Measurements from ENCODE around the gene PRRX2.
"Not testable (repeated sequence)": the region's sequence is repeated elsewhere in the genome, so short reads cannot be mapped to it uniquely, and the experiment has no call there.

The PRRX2 gene

DNA sequence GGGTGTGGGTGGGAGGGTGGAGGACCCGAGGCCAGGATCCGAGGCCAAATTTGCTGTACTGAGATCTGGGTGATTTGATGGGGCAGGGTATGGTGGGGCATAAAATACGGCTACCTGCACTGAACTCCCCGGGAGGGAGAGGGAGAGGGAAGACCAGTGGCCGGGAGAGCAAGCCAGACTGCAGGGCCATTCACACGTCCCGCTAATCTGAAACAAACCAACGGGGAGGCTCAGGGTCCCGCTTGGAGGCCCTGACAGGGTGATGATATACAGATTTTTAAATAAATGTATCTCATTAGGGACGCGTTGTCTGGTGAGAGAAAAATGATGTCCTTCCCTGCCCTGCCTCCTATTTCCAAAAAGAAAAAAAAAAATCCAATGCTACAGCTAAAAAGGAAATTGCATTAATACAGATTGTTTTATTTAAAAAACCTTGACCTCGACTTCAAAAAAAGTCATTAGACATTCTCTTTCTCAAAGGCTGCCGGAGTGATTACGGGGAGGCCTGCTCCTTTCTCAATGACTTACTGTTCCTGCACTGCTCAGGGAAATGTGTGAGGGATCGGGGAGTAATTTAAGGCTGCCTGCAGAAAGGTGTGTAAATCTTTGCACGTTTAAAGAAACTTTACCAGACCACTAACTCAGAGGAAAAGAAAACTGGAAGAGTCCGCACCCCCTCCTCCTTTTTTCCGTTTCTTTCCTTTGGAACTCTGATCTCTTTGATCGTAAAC lies 11.5 kb upstream of the PRRX2 start:
- no peak for DNase-seq (ENCODE audit: low read depth in 2 of 3, low spot score in 2 of 3)

DNA sequence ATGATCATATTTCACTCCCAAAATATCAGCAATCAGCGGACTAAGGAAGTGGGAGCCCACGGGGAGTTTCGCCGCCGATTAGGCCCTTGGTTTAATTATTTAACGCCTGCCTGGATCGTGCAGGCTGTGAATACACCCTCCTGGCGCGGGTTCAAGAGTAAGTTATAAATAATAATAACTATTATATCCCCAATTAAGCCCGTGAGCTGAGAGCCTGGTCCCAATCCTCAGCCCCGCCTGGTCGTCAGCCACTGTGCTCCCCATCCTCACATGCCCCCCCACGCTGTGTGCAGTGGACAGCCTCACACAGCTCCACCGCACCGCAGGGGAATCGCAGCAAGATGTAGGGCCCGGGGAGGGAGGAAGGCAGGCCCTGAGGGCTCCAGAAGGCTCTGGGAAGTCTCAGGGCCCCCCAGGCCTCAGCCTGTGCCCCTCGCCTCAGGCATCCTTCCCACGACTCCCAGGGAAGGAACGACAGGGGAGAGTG lies 10.8 kb upstream of the PRRX2 start:
- no peak for DNase-seq (ENCODE audit: low read depth in 2 of 3, low spot score in 2 of 3)

DNA sequence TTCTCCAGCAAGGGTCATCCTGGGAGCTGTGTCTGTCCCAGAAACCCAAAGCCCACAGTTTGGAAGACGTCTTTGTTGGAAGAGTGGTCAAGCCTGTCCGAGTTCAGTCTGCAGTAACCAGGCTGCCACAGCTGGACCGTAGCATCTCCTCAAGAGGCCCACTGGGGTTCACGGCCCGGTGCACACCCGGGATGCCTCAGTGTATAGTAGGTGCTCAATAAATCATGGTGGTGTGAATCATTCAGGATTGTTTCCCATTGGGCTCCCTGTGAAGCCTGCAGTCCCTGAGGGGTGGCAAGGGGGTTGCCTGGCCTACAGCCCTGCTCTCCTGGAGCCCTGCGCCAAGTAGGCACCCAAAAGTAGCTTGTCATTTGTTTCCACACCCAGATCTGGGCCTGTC lies 10.3 kb upstream of the PRRX2 start:
- DNase-seq (ENCODE audit: low read depth in 2 of 3, low spot score in 2 of 3) = no peak

DNA sequence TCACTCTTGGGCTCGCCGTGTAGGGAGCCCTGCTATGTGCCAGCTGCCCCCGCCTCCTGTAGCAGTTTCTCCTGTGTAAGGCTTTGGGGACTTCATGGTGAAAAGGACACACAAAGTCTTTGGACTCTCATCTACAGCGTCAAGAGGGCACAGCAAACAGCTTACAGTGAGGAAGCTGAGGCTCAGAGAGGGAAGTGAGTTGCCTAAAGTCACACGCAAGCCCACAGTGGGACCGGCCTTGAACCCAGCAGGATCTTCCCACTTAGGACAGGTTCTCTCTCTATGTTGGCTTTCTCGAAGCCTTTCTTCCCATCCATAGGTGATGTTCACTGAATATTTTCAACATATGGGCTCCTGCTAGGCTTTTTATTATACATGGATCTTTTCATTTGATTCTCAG lies 9.8 kb upstream of the PRRX2 start:
- no peak for DNase-seq (ENCODE audit: low read depth in 2 of 3, low spot score in 2 of 3)

DNA sequence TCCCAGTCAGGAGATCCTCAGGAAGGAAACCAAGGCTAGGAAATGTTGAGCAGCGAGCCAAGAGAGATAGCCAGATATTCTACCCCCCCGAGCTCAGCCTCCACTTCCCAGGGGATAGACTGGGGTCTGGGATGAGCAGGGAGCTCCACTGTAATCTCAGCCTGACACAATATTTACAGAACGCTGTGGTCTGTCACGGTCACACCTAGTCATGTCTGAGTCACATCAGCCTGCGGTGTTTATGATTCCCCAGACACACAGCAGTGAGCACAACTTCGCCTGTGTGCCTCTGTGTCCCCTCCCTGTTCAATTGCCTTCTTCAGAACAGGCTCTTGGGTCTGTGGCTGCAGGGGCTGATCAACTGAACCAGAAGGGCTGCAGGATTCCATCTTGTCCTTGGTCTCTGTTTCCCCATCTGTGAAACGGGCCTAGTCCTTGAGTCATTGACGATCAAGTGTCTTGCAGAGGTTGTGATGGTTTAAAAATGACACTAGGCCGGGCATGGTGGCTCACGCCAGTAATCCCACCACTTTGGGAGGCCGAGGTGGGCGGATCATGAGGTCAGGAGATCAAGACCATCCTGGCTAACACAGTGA lies 8.6 kb upstream of the PRRX2 start:
- DNase-seq (ENCODE audit: low read depth in 2 of 3, low spot score in 2 of 3) = no peak

DNA sequence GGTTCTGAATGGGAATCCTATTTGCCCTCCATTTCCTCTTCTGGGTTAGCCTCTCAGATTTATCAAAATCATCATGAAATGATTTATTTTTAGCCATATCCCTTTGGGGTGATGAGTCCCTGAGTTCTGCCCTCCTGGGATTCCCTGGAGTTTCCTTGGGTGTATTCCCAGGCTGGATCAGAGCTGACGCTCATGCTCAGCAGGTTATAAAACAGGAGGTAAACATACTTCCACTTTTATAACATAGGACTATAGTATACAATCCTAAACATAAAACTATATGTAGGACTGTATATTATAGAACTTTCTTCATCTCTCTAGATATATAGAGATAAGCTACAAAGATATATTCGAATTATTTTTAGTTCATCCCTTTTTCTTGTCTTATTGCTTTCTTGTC lies 4.4 kb upstream of the PRRX2 start:
- DNase-seq (ENCODE audit: low read depth in 2 of 3, low spot score in 2 of 3) = no peak

DNA sequence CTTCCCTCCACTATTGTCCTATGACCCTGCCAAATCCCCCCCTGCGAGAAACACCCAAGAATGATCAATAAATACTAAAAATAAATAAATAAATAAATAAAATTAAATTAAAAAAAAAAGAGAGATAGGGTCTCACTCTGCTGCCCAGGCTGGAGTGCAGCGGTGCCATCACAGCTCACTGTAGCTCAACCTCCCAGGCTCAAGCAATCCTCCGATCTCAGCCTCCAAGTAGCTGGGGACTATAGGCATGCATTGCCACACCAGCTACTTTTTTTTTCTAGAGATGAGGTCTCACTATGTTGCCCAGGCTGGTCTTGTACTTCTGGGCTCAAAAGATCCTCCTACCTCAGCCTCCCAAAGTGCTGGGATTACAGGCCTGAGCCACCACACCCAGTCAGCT lies 3.2 kb upstream of the PRRX2 start:
- DNase-seq (ENCODE audit: low read depth in 2 of 3, low spot score in 2 of 3) = not testable (repeated sequence)

DNA sequence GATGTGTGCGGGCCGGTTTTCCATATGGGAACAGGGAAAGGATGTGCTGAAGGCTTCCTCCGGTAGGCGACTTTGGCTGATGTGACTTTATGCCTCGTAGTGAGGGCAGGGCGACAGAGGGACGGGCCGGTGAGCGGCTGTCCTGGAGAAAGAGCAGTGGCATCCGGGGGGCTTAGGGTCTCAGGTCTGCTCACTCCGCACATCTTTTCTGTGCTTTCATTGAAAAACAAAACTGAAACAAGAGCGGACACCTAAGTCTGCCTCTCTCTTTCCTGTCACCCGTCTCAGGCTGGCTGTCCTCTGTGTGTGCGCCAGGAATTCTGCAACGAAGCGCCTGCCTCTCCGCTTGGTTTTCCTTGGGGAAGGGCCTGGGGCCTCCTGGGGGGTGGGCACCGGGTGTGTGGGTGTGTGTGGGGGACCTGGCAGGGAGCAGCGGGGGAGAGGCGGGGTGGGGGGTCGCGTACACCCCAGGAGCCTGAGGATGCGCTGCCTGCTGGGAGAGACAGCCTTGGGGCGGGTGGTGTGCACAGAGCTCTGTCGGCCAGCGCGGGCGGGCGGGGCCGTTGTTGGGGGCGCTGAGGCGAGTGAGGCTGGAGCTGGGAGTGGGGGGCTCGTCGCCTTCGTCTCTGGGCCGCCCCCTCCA lies 580 bp upstream of the PRRX2 start:
- DNase-seq (ENCODE audit: low read depth in 2 of 3, low spot score in 2 of 3) = no peak

DNA sequence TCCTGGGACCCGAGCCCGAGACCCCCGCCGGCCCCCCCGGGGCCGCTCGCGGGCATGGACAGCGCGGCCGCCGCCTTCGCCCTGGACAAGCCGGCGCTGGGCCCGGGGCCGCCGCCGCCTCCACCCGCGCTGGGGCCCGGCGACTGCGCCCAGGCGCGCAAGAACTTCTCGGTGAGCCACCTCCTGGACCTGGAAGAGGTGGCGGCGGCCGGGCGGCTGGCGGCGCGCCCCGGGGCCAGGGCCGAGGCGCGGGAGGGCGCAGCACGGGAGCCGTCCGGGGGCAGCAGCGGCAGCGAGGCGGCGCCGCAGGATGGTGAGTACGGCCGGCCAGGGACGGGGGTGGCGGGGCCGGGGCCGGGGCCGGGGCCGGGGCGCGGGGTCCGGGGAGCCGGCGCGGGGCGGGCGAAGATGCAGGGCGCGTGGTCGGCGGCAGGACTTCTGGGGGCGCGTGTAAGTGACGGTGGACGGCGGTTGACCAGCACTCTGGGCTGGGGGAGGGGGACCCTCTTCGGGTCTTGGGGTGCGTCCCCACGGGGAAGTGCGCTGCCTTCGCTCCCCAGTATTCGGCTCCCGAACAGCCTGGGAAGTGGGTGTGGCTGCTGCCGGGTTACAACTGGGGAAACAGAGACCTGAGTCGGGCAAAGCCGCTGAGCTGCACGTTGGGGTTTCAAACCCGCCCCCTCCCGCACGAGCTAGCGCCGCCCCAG lies 520 bp downstream of the PRRX2 start:
- DNase-seq (ENCODE audit: low read depth in 2 of 3, low spot score in 2 of 3) = no peak

DNA sequence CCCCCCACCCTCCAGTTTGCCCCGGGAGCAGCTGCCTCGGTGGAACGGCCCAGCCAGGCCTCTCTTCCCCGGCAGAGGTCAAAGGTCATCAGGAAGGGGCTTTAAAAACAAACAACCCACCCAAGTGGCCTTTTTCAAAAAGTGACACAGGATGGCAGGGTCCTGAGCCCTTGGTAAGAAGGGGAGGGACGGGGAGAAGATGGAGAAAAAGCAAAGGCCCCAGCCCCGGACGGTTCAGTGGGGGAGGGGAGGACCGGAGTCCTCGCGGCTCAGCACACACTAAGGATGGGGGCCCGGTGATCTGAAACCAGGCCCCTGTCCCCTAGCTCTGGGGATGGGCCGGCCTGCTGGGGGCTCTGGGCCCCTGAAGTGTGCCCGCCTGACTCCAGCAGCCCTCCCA lies 1.1 kb downstream of the PRRX2 start:
- no peak for DNase-seq (ENCODE audit: low read depth in 2 of 3, low spot score in 2 of 3)

DNA sequence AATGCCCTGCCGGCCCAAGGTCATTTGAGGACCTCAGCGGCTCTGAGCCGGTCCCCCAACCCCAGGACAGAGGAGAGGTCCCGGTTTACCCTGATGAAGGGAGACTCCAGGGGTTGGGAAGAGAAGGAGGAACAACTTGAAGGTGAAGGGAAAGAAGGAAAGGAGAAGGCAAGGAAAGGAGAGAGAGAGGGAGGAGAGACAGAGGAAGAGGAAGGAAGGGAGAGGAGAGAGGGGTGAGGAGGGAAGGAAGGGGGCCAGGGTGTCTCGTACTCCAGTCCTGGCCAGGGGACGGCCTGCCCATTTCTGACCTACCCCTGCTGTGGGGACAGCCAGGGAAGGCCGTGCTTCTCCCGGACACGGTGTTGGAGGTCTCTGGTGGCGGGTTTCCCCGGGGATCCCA lies 1.9 kb downstream of the PRRX2 start:
- DNase-seq (ENCODE audit: low read depth in 2 of 3, low spot score in 2 of 3) = no peak

DNA sequence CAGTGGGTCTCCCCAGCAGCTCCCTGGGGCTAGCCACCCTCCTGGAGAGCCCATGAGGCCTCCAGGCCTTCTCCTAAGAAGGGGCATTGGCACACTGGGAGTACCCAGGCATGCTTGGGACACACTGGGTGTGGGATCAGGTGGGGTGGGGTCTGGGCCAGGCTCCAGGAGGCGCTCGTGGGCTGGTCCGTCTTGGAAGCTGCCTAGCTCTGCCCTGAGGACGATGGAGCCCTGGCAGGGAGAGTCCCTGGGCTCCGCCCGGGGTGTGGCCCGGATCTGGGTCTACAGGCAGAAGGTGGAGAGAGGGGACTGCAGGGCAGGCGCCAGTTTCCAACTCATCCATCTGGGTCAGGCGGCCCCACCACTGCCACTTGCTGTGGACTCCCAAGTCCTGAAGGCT lies 2.4 kb downstream of the PRRX2 start:
- DNase-seq (ENCODE audit: low read depth in 2 of 3, low spot score in 2 of 3) = no peak

DNA sequence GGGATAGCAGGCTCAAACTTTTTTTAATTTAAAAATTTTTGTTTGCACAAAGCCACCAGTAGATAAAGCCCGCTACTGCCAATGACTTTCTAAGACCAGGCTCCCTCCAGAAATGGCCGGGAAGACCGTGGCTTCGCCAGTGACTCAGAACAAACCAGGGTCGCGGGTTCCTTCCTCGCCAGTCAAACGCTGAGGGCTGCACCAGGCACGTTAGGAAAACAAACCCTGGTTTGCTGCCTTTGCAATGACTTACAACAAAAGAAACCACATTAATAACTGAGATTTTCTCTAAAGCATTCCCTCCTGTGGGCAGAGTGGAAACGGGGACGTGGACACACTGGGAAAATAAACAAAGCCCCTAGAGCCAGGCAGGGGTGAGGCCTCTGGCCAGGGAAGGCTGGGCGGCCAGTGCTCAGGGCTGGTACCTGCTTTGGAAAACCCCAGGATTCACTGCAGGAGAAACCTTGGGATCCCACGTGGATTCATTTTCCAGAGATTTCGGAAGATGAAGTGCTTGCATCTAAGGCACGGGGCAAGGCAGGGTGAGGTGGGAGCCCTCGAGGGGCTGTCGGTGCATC lies 3.8 kb downstream of the PRRX2 start:
- no peak for DNase-seq (ENCODE audit: low read depth in 2 of 3, low spot score in 2 of 3)

DNA sequence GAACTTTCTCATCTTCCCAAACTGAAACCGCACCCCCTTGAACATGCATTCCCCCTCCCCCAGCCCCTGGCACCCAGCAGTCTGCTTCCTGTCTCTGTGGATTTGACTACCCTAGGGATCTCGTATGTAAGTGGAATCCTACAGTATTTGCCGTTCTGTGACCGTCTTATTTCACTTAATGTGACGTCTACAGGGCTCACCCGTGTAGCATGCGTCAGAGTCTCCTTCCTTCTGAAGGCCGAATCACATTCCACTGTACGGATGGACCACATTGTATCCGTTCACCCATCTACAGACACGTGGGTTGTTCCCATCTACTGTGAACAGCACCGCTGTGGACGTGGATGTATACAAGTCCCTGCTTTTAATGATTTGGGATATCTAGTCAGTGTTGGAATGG lies 4.5 kb downstream of the PRRX2 start:
- DNase-seq (ENCODE audit: low read depth in 2 of 3, low spot score in 2 of 3) = no peak

DNA sequence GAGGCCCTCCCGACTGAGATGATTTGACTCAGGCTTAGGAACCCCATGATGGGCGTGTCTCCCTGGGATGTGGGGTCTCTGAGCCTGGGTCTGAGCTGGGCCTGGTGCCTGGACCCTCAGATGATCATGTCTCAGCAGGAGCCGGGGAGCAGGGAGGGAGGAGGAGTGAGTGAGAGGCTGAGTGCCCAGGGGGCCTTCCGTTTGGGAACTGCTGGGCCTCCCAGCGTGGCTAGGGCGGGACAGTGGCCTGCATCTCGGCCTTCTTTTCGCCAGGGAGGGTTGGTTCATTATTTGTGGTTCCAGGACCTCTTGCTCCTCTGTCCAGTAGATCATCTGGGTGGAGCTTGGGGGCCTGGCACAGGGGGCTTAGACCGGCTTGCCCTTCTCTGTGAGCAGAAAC lies 5.6 kb downstream of the PRRX2 start:
- DNase-seq (ENCODE audit: low read depth in 2 of 3, low spot score in 2 of 3) = no peak

DNA sequence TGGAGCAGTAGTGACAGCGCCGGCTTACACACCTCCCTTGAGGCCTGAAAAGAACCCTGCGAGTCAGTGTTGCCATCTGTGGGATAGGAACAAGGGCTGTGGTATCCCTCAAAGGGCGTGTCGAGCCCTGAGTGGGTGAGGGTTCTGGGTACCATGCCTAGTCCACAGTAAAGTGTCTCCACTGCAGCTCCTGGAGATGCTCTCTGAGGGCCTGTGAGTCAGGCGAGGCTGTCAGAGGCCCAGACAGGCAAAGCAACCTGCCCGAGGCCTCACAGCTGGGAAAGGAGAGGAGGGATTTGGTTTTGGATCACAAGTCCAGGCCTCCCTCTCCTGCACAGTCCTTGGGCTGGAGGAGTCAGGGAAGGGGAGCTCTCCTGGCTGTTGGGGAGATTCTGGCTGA lies 6.1 kb downstream of the PRRX2 start:
- no peak for DNase-seq (ENCODE audit: low read depth in 2 of 3, low spot score in 2 of 3)

DNA sequence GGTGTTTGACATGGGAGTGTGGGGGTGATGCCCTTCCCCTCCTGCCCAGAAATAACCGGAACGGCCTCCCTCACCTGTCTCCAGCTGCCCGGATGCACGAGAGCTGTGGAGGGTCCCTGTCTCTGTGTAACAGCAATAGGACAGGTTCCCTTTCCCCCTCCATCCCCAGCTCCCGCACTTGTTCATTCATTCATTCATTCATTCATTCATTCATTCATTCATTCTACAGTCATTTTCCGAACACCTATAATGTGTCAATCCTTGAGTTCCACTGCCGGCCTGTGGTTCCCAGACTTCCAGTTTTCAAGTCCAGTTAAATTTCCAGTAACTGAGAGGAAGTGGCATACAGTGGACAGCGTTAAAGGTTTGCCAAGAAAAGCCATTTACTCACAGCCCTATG lies 7.3 kb downstream of the PRRX2 start:
- no peak for DNase-seq (ENCODE audit: low read depth in 2 of 3, low spot score in 2 of 3)

DNA sequence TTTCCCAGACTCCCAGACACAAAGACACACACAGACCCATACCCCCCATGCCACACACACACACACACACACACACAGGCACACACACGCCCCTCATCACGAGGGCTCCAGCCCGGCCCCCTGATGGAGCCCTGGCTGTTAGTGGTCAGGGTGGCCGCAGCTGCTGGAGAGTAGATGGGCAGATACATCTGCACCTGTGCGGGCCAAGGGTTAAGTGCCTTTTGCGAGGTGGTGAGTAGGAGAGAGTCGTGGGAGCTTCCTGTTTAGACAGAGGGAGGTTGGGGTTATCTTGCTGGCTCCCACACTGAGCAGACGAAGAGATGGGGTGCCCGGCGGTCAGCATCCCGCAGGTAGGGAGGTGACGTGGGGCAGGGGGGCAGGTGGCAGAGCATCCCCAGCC lies 8.2 kb downstream of the PRRX2 start:
- DNase-seq (ENCODE audit: low read depth in 2 of 3, low spot score in 2 of 3) = no peak

DNA sequence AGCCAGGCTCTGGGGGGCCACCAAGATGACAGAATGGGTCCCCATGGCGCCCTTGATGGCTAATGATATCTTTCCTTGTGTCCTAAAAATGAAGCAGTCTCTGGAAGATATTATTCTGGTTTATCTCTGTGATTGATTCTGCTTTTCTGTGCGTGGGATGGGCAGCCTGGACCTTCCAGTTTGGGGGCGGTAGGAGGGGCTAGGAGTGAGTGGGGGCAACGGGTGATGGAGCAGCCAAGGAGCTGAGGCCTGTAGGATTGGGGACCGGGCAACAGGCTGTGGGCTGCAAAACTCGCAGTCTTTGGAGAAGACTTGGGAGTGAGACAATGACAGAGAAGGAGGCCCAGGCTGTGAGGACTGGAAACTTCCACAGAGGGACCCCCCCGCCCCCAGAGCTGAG lies 8.8 kb downstream of the PRRX2 start:
- DNase-seq (ENCODE audit: low read depth in 2 of 3, low spot score in 2 of 3) = no peak

DNA sequence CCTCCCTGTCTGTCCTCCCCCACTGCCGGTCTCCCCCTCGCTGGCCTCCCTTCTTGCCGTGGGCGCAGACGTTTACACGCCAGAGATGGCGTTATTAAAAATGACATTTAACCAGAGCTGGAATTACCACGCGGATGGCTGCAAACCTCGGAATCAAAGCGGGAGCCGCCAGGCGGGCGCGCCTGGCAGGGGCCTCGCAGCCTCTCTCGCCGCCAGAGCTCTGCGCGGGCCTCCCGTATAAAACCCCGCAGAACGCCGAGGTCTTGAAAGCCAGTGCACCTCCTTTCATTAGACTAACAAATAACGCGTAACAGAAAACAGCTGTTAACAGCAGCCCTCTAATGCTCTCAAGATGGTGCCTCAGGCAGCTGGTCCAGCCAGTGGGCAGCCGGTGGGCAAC lies 10.2 kb downstream of the PRRX2 start:
- no peak for DNase-seq (ENCODE audit: low read depth in 2 of 3, low spot score in 2 of 3)

DNA sequence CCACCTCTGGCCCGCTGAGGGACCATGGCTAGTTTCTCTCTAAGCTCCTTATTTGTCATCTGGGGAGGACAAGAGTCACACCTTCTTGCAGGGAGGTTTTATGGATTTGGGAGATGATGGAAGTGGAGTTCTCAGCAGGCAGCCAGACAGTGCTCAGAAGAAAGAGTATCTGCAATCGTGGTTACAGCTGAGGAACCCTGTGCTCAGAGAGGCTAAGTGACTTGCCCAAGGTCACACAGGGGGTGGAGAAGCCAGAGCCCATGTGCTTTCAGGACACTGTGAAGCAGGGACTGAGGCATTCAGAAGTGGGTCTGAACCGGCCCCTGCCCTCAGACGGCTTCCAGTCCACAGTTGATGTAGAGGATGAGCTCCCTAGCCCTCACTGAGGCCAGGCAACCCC lies 10.8 kb downstream of the PRRX2 start:
- no peak for DNase-seq (ENCODE audit: low read depth in 2 of 3, low spot score in 2 of 3)

DNA sequence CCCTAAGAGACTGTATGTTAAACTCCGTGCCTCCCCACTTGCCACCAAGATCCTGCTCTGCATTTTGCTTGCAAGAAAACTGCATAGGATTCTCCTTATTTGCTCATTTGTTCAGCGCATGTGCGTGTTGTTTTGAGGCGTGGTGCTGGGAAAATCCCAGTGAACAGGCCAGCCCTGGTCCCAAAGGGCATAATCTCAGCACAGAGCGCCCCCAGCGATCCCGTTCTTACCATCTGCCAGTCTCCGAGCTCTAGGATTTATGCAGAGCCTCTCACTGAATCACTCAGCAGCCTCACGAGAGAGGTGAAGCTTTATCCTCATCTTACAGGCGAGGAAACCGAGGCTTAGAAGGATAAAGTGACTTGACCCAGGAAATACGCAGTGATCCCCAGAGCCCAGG lies 11.5 kb downstream of the PRRX2 start:
- DNase-seq (ENCODE audit: low read depth in 2 of 3, low spot score in 2 of 3) = no peak
